BLaER1 treated with 17β-estradiol and CSF1 and Interleukin-3, amounts not matched to agents 10 nM and 100 nM (cell line): Measurements from ENCODE around the gene HIBCH.
A peak's percentile ranks its signal among the peaks of the same experiment; 100 is the strongest.
"Not testable (repeated sequence)": the region's sequence is repeated elsewhere in the genome, so short reads cannot be mapped to it uniquely, and the experiment has no call there.

ENCODE experiments used
- H3K27ac ChIP-seq, 11 experiments: shearing (Covaris generic); formaldehyde crosslinking; 2 replicates each; pipeline ENCODE4 v1.8.1; 2022
- H3K27me3 ChIP-seq, 11 experiments: shearing (Covaris generic); formaldehyde crosslinking; 2 replicates each; pipeline ENCODE4 v1.8.1; 2022
- H3K36me3 ChIP-seq, 11 experiments: shearing (Covaris generic); formaldehyde crosslinking; 2 replicates each; pipeline ENCODE4 v1.8.1; 2022
- H3K4me1 ChIP-seq, 10 experiments: shearing (Covaris generic); formaldehyde crosslinking; 2 replicates each; pipeline ENCODE4 v1.8.1; 2022
- H3K4me2 ChIP-seq, 11 experiments: shearing (Covaris generic); formaldehyde crosslinking; 2 replicates each; pipeline ENCODE4 v1.8.1; 2022
- H3K4me3 ChIP-seq, 10 experiments: shearing (Covaris generic); formaldehyde crosslinking; 2 replicates each; pipeline ENCODE4 v1.8.1; 2022
- H3K9ac ChIP-seq, 11 experiments: shearing (Covaris generic); formaldehyde crosslinking; 2 replicates each; pipeline ENCODE4 v1.8.1; 2022
- H3K9me3 ChIP-seq, 11 experiments: shearing (Covaris generic); formaldehyde crosslinking; replicated peaks in 1 of 11; 2 replicates each; pipeline ENCODE4 v1.8.1; 2022
- H4K20me1 ChIP-seq, 11 experiments: shearing (Covaris generic); formaldehyde crosslinking; 2 replicates each; pipeline ENCODE4 v1.8.1; 2022
- Cebpa-rat ChIP-seq, 11 experiments: shearing (Covaris generic); IDR thresholded peaks; 2 replicates each; pipeline ENCODE4 v1.8.1; 2022

The HIBCH gene, protein sequence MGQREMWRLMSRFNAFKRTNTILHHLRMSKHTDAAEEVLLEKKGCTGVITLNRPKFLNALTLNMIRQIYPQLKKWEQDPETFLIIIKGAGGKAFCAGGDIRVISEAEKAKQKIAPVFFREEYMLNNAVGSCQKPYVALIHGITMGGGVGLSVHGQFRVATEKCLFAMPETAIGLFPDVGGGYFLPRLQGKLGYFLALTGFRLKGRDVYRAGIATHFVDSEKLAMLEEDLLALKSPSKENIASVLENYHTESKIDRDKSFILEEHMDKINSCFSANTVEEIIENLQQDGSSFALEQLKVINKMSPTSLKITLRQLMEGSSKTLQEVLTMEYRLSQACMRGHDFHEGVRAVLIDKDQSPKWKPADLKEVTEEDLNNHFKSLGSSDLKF

DNA sequence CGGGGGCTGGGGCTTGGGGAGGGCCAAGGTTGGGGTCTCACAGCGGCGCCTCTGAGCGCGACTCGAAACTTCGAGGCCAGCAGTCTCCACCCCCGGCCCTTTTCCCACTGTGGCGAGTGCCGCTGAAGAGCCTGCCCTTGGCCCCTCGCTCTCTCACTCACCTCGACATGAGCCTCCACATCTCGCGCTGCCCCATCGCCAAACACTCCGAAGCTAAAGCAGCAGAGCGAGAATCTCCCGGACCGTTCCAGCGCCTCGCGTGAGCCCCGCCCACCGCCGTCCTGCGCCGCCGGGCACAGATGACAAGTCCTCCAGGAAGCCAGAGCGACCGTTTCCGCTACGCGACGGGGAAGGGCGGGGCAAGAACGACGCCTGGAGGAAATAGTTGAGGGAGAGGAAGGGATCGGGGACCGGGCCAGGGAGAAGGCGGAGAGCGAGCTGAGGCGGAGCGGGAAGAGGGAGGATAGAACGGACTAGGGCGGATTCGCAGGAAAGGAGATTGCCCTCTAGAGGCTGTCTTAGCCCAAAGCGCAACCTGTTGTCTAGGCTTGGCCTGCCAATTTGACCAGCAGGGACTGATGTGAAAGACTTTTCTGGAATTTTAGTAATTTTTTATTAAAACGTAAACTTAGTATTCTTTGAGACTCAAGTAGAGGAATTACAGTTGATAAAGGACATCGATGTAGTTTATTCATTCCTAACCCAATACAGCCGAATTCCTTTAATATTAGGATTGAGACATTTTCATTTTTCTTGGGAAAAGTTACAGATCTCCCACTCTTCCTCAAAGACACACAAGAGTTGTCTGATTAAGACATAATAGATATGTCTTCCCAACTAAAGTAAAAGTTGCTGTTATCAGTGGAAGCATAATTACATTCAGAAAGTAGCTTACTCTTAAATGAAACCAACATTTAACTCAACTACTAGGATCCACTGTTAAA is at the start of gene HIBCH:
Gene HIBCH (minus strand): TSS at position 272 of the 944 bp plus-strand sequence. CDS start 76 bp downstream, at position 196.
- Histone ChIP-seq H3K9ac (peak within 1 kb of the TSS; percentile 59 to 80 (median 77)), H3K27ac (peak within 1 kb of the TSS in 10 of 11 experiments; percentile 47 to 73 (median 62); a peak in 21 of 22 replicates)

GRCh38 chr2:190367091-190367490 is 47.5 kb upstream of the HIBCH start:
- no peak for TF ChIP-seq Cebpa-rat (IDR thresholded peaks at IDR 0.05)
- Histone ChIP-seq H3K4me1 (no peaks in the 10 kb centered on the region), H3K9ac (no peak overlapping the region), H3K27ac (no peak overlapping the region), H3K4me2 (no peak overlapping the region), H3K36me3 (peaks cover 0 to 73% (median 0%) of the 10 kb centered on the region in 11 experiments; a peak in 9 of 22 replicates), H4K20me1 (no peaks in the 10 kb centered on the region), H3K27me3 (no peaks in the 10 kb centered on the region), H3K4me3 (no peak overlapping the region), H3K9me3 (no peaks in the 10 kb centered on the region)

More for the DNA sequence above, at the start of gene HIBCH:
- H3K9me3 ChIP-seq = no peaks in the 10 kb centered on the region
- no peak for TF ChIP-seq Cebpa-rat (IDR thresholded peaks at IDR 0.05)
- peaks cover 31 to 46% (median 40%) of the 10 kb centered on the region in 10 experiments for H3K4me1 ChIP-seq
- H3K36me3 ChIP-seq = no peaks in the 10 kb centered on the region
- H3K4me2 ChIP-seq = peak within 1 kb of the TSS; percentile 70 to 95 (median 89)
- H3K4me3 ChIP-seq = peak within 1 kb of the TSS; percentile 59 to 83 (median 68)
- H4K20me1 ChIP-seq = peaks cover 0 to 6% (median 0%) of the 10 kb centered on the region in 11 experiments; a peak in 2 of 22 replicates
- no peaks in the 10 kb centered on the region for H3K27me3 ChIP-seq

GRCh38 chr2:190366248-190366753 is 46.7 kb upstream of the HIBCH start:
- Histone ChIP-seq H3K4me3 (no peak overlapping the region), H3K9me3 (no peaks in the 10 kb centered on the region), H3K27me3 (no peaks in the 10 kb centered on the region), H4K20me1 (no peaks in the 10 kb centered on the region), H3K4me1 (no peaks in the 10 kb centered on the region), H3K36me3 (peaks cover 0 to 78% (median 0%) of the 10 kb centered on the region in 11 experiments; a peak in 9 of 22 replicates), H3K4me2 (no peak overlapping the region), H3K27ac (no peak overlapping the region), H3K9ac (no peak overlapping the region)
- TF ChIP-seq Cebpa-rat (IDR thresholded peaks at IDR 0.05) = no peak

- H3K9me3 ChIP-seq = no peaks in the 10 kb centered on the region
- H3K4me3 ChIP-seq = no peak overlapping the region
- no peaks in the 10 kb centered on the region for H3K4me1 ChIP-seq
- no peak overlapping the region for H3K4me2 ChIP-seq
- no peak overlapping the region for H3K27ac ChIP-seq
- no peak overlapping the region for H3K9ac ChIP-seq
- no peak for TF ChIP-seq Cebpa-rat (IDR thresholded peaks at IDR 0.05)
- no peaks in the 10 kb centered on the region for H4K20me1 ChIP-seq
- no peaks in the 10 kb centered on the region for H3K27me3 ChIP-seq
- peaks cover 0 to 78% (median 0%) of the 10 kb centered on the region in 11 experiments; a peak in 9 of 22 replicates for H3K36me3 ChIP-seq
These were observed 46.0 kb upstream of the HIBCH start for GRCh38 chr2:190365499-190366204.

DNA sequence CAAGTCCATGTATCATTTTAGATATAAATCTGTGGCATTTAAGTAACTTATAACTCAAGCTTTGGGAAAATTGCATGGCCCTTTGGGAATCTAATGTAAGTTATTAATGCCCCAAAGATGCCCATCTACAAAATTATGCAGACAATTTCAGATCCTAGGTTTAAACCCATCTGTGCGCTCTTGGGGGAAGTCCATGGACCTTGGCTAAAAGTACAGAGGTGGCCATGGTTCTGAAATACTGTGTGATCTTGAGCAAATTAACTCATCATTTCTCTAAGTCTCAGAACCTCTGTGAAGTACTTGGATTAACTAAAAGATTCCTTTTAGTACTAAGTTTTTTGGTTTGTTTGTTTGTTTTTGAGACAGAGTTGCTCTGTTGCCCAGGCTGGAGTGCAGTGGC is 43.3 kb upstream of the HIBCH start:
- no peak for TF ChIP-seq Cebpa-rat (IDR thresholded peaks at IDR 0.05)
- Histone ChIP-seq H3K36me3 (peaks cover 0 to 59% (median 0%) of the 10 kb centered on the region in 11 experiments; a peak in 6 of 22 replicates), H4K20me1 (no peaks in the 10 kb centered on the region), H3K9ac (no peak overlapping the region), H3K27ac (no peak overlapping the region), H3K4me3 (no peak overlapping the region), H3K4me2 (no peak overlapping the region), H3K9me3 (no peaks in the 10 kb centered on the region), H3K4me1 (peaks cover 5 to 10% (median 8%) of the 10 kb centered on the region in 10 experiments; a peak in 11 of 20 replicates), H3K27me3 (no peaks in the 10 kb centered on the region)

DNA sequence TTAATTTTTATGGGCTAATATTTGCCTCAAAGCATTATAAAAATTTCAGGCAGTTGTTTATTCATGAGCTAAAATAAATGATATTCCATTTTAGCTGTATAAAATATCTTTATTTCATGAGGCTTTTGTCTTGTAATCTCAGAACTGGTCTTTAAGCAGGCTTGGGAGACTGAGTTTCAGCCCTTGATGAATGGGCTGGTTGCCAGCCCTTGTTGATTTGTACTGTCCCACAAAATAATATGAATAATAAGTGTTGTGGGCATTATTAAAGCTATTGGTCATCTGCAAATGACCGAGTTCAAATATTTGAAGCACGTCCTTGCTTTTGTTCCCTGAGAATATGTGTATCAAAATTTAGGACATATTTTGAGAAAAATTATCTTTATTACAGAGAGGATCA is 41.9 kb upstream of the HIBCH start:
- Histone ChIP-seq H3K9me3 (no peaks in the 10 kb centered on the region), H3K27ac (no peak overlapping the region), H3K4me1 (peaks cover 5 to 10% (median 8%) of the 10 kb centered on the region in 10 experiments; a peak in 11 of 20 replicates), H3K36me3 (peaks cover 0 to 46% (median 0%) of the 10 kb centered on the region in 11 experiments; a peak in 3 of 22 replicates), H3K9ac (no peak overlapping the region), H4K20me1 (no peaks in the 10 kb centered on the region), H3K4me3 (no peak overlapping the region), H3K4me2 (no peak overlapping the region), H3K27me3 (no peaks in the 10 kb centered on the region)
- TF ChIP-seq Cebpa-rat (IDR thresholded peaks at IDR 0.05) = no peak

DNA sequence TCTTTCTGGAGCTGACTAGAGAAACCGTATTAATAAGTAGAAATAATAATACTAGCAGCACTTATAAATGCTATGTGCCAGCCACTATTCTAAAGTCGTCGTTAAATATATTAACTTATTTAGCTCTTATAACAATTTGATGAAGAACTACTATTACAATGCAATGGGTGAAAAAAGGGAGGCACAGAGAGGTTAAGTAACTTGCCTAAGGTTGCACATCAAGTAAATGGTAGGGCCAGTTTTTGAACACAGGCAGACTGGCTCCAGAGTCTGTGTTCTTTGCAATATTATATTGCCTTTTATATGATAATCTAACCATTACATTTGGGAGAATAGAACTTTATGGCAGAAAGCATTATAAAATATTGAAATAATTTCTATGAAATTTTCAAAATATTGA is 41.3 kb upstream of the HIBCH start:
- H3K4me1 ChIP-seq = peaks cover 8 to 11% (median 10%) of the 10 kb centered on the region in 10 experiments; a peak in 14 of 20 replicates
- H3K4me3 ChIP-seq = no peak overlapping the region
- H3K4me2 ChIP-seq = no peak overlapping the region
- H3K36me3 ChIP-seq = peaks cover 0 to 43% (median 0%) of the 10 kb centered on the region in 11 experiments; a peak in 2 of 22 replicates
- H4K20me1 ChIP-seq = no peaks in the 10 kb centered on the region; a peak in 1 of 22 replicates
- TF ChIP-seq Cebpa-rat (IDR thresholded peaks at IDR 0.05) = no peak
- H3K9me3 ChIP-seq = no peaks in the 10 kb centered on the region
- H3K27ac ChIP-seq = no peak overlapping the region
- H3K27me3 ChIP-seq = no peaks in the 10 kb centered on the region
- no peak overlapping the region for H3K9ac ChIP-seq

- H4K20me1 ChIP-seq = no peaks in the 10 kb centered on the region; a peak in 1 of 22 replicates
- peaks cover 0 to 43% (median 0%) of the 10 kb centered on the region in 11 experiments; a peak in 2 of 22 replicates for H3K36me3 ChIP-seq
- no peaks in the 10 kb centered on the region for H3K9me3 ChIP-seq
- peaks cover 8 to 13% (median 10%) of the 10 kb centered on the region in 10 experiments; a peak in 14 of 20 replicates for H3K4me1 ChIP-seq
- no peaks in the 10 kb centered on the region for H3K27me3 ChIP-seq
- no peak overlapping the region for H3K27ac ChIP-seq
- H3K4me2 ChIP-seq = no peak overlapping the region
- no peak overlapping the region for H3K9ac ChIP-seq
- no peak overlapping the region for H3K4me3 ChIP-seq
- TF ChIP-seq Cebpa-rat (IDR thresholded peaks at IDR 0.05) = no peak
These were observed 40.9 kb upstream of the HIBCH start for GRCh38 chr2:190360561-190360960.

GRCh38 chr2:190358655-190359448 is 39.2 kb upstream of the HIBCH start:
- not testable (repeated sequence) for H3K27me3 ChIP-seq, H3K9me3 ChIP-seq, H3K4me3 ChIP-seq, H3K9ac ChIP-seq, H3K4me2 ChIP-seq, H4K20me1 ChIP-seq, H3K27ac ChIP-seq
- peaks cover 8 to 13% (median 10%) of the 10 kb centered on the region in 10 experiments; a peak in 14 of 20 replicates for H3K4me1 ChIP-seq
- peaks cover 0 to 35% (median 0%) of the 10 kb centered on the region in 11 experiments; a peak in 2 of 22 replicates for H3K36me3 ChIP-seq
